ENCODE measurements around the gene C19orf85.

DNA sequence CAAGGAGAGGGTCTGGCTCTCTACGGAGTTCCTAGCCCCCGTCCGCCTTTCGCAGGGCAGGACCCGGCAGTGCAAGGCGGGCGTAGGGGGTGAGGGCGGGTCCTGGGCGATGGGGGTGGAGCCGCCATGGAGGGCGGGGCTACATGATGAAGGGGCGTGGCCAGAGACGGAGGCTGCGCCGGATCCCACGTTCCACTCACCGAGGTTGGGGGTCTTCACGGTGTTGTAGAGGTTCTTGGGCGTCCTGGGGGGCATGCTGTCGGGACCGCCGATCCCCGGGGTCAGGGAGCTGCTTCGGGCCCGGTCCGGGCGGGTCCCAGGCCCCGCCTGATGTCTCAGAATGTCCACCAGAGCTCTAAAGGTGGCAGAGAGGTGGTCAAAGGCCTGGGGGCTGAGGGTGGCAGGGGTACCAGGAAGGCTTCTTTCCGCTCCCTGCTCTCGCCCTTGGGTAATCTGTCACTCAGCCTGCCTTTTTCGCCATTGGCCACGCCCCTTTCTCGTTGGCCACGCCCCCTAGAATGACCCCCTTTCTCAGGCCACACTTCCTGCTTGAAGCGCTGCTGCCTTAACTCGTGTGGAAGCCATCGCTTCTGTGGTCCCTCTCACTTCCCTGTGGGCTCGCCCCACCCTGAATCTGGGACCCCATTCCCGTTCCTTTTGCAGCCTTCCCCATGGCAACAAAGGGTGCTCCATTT, 24.0 kb downstream of the C19orf85 start:
- TF ChIP-seq, protein P1, sequence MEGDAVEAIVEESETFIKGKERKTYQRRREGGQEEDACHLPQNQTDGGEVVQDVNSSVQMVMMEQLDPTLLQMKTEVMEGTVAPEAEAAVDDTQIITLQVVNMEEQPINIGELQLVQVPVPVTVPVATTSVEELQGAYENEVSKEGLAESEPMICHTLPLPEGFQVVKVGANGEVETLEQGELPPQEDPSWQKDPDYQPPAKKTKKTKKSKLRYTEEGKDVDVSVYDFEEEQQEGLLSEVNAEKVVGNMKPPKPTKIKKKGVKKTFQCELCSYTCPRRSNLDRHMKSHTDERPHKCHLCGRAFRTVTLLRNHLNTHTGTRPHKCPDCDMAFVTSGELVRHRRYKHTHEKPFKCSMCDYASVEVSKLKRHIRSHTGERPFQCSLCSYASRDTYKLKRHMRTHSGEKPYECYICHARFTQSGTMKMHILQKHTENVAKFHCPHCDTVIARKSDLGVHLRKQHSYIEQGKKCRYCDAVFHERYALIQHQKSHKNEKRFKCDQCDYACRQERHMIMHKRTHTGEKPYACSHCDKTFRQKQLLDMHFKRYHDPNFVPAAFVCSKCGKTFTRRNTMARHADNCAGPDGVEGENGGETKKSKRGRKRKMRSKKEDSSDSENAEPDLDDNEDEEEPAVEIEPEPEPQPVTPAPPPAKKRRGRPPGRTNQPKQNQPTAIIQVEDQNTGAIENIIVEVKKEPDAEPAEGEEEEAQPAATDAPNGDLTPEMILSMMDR (IDR thresholded peaks at IDR 0.05), result no peak
- no peak for TF ChIP-seq POLR2A (IDR thresholded peaks at IDR 0.05)
